Loucy (cell line): ENCODE results near the gene CREB3L4.
A peak's percentile ranks its signal among the peaks of the same experiment; 100 is the strongest.

ENCODE experiments used
- H2AFZ ChIP-seq: fragments of 200-600 bp; sonication (generic); 2 replicates; pipeline ENCODE4 v1.6.0; 2016; ENCODE audit warnings: antibody characterized with exemption, mild to moderate bottlenecking, low read length, moderate library complexity
- H3F3A ChIP-seq: fragments of 200-600 bp; 2 replicates; pipeline ENCODE4 v1.6.0; 2016; ENCODE audit warnings: antibody characterized with exemption, low read depth, mild to moderate bottlenecking
- H3K27me3 ChIP-seq: fragments of 200-600 bp; sonication (generic); 2 replicates; pipeline ENCODE4 v1.6.1; 2014; ENCODE audit warnings: low read length, mild to moderate bottlenecking; ENCODE audit not compliant: insufficient read depth, poor library complexity, severe bottlenecking
- H3K36me3 ChIP-seq: fragments of 200-600 bp; sonication (generic); 2 replicates; pipeline ENCODE4 v1.6.1; 2016; ENCODE audit warnings: low read length; ENCODE audit not compliant: insufficient read depth
- H3K4me1 ChIP-seq: fragments of 200-600 bp; sonication (generic); 2 replicates; pipeline ENCODE4 v1.5.1; 2014; ENCODE audit warnings: low read length, mild to moderate bottlenecking; ENCODE audit not compliant: insufficient read depth, poor library complexity, severe bottlenecking
- H3K4me2 ChIP-seq: fragments of 200-600 bp; sonication (generic); 2 replicates; pipeline ENCODE4 v1.6.0; 2014; ENCODE audit warnings: antibody characterized with exemption, low read length, low read depth, mild to moderate bottlenecking; ENCODE audit not compliant: poor library complexity, severe bottlenecking
- H3K4me3 ChIP-seq: fragments of 200-600 bp; sonication (generic); 2 replicates; pipeline ENCODE4 v1.5.1; 2014; ENCODE audit warnings: low read length, mild to moderate bottlenecking, mixed read lengths; ENCODE audit not compliant: poor library complexity, severe bottlenecking
- H3K79me2 ChIP-seq: fragments of 200-600 bp; sonication (generic); 2 replicates; pipeline ENCODE4 v1.6.1; 2014; ENCODE audit warnings: low read length; ENCODE audit not compliant: insufficient read depth
- H3K9ac ChIP-seq: fragments of 200-600 bp; sonication (generic); 2 replicates; pipeline ENCODE4 v1.6.0; 2014; ENCODE audit warnings: mild to moderate bottlenecking, low read depth, low read length, moderate library complexity; ENCODE audit not compliant: poor library complexity, severe bottlenecking
- H3K9me2 ChIP-seq: fragments of 200-600 bp; sonication (generic); replicated peaks from 2 replicates; pipeline ENCODE4 v1.6.1; 2016; ENCODE audit warnings: low read depth, low read length, mixed read lengths
- H3K9me3 ChIP-seq: fragments of 200-600 bp; sonication (generic); 2 replicates; pipeline ENCODE4 v1.6.1; 2014; ENCODE audit warnings: mild to moderate bottlenecking, antibody characterized with exemption, low read length, low read depth; ENCODE audit not compliant: insufficient read depth
- H4K20me1 ChIP-seq: fragments of 200-600 bp; sonication (generic); 2 replicates; pipeline ENCODE4 v1.6.0; 2014; ENCODE audit warnings: antibody characterized with exemption, low read length, mild to moderate bottlenecking; ENCODE audit not compliant: insufficient read depth, poor library complexity, severe bottlenecking
- EZH2phosphoT487 ChIP-seq: fragments of 200-600 bp; IDR thresholded peaks from 2 replicates; pipeline ENCODE4 v1.6.1; 2018; ENCODE audit warnings: antibody characterized with exemption, mild to moderate bottlenecking, moderate library complexity, borderline replicate concordance
- TF ChIP-seq, protein P1 (sequence below): fragments of 200-600 bp; sonication (generic); conservative IDR thresholded peaks from 2 replicates; pipeline ENCODE4 v1.5.1; 2014; ENCODE audit warnings: mild to moderate bottlenecking, antibody characterized with exemption, low read length

CREB3L4 gene

DNA sequence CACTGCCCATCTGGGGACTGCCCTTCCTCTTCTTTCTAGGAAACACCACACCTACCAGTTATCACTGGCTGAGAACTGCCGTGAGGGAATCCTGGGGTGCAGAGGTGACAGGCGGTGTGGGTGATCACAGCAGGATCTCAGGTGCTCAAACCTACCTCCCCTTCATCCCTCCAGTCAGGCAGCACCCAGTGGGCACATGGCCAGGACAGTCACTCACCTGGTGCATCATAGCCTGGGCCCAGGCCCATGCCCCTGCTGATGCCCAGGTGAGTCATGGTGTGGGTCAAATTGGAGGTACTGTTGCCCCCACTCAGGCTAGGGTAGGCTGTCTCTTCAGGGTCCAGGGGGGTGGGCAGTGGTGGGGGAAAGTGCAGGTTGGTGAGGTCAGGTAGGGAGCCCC is 15.9 kb upstream of the CREB3L4 start:
- peaks cover 47% of the 10 kb centered on the region for H3K79me2 ChIP-seq
- no peak for TF ChIP-seq EZH2phosphoT487
- TF ChIP-seq, protein P1, sequence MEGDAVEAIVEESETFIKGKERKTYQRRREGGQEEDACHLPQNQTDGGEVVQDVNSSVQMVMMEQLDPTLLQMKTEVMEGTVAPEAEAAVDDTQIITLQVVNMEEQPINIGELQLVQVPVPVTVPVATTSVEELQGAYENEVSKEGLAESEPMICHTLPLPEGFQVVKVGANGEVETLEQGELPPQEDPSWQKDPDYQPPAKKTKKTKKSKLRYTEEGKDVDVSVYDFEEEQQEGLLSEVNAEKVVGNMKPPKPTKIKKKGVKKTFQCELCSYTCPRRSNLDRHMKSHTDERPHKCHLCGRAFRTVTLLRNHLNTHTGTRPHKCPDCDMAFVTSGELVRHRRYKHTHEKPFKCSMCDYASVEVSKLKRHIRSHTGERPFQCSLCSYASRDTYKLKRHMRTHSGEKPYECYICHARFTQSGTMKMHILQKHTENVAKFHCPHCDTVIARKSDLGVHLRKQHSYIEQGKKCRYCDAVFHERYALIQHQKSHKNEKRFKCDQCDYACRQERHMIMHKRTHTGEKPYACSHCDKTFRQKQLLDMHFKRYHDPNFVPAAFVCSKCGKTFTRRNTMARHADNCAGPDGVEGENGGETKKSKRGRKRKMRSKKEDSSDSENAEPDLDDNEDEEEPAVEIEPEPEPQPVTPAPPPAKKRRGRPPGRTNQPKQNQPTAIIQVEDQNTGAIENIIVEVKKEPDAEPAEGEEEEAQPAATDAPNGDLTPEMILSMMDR: no peak

DNA sequence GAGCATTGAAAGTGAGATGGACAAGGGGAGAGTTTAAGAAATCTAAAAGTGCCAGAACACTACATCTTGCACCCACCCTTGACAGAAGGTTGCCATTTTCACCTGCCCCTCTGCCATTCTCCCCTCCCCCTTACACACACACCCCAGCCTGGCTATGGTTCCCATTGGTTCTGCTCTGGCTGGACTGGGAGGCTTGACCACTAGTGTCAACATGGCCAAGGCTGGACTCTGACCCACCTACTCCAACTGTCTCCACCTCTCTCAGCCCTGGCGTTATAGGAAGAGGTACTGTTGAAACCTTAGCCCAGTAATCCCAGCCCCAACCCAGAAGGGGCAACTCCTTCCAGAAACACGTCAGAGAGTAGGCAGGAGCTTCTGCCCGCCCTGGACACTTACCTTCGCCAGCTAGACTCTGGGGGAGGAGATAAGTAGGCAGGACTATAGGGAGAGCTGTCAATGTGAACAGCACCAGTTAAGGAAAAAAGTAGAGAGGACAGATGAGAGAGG is 13.8 kb upstream of the CREB3L4 start:
- H3K4me1 ChIP-seq: peaks cover 41% of the 10 kb centered on the region
- H4K20me1 ChIP-seq: peaks cover 40% of the 10 kb centered on the region
- H3K9me3 ChIP-seq: no peaks in the 10 kb centered on the region
- TF ChIP-seq, protein P1: no peak
- no peak for TF ChIP-seq EZH2phosphoT487
- H3K36me3 ChIP-seq: peaks cover 36% of the 10 kb centered on the region; the same call in 1 of the 2 replicates
- H3K4me2 ChIP-seq: peak overlapping the region; percentile 46
- no peak overlapping the region for H3K4me3 ChIP-seq
- no peak overlapping the region for H2AFZ ChIP-seq
- no peaks in the 10 kb centered on the region for H3K9me2 ChIP-seq
- H3K27me3 ChIP-seq: no peaks in the 10 kb centered on the region
- H3K9ac ChIP-seq: no peak overlapping the region
- no peaks in the 10 kb centered on the region for H3F3A ChIP-seq
- H3K79me2 ChIP-seq: peaks cover 59% of the 10 kb centered on the region

More for the DNA sequence above, 15.9 kb upstream of the CREB3L4 start:
- Histone ChIP-seq H3K9ac (no peak overlapping the region), H3K9me3 (no peaks in the 10 kb centered on the region), H2AFZ (no peak overlapping the region), H3K4me2 (no peak overlapping the region), H3K27me3 (no peaks in the 10 kb centered on the region), H3F3A (no peaks in the 10 kb centered on the region), H3K4me3 (no peak overlapping the region), H3K9me2 (no peaks in the 10 kb centered on the region), H4K20me1 (peaks cover 32% of the 10 kb centered on the region), H3K36me3 (peaks cover 53% of the 10 kb centered on the region; the same call in 1 of the 2 replicates), H3K4me1 (peaks cover 32% of the 10 kb centered on the region)

DNA sequence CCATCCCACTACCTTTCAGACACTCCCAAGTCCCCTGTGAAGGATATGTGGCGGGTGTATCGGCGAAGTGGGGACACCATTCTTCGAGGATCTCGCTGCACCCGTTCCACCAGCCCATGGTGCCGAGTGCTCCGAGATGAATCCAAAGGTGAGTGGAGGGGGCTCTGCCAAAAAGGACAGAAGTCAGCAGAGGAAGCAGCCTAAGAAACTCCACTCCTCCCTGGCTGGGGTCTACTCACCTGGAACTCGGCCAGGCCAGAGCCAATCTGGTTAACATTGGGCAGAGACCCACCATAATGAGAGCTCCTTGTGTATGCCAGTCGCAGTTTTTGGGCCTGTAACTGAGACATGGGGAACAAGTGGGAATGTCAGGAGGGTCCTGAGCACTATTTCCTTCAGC is 12.9 kb upstream of the CREB3L4 start:
- TF ChIP-seq, protein P1: no peak
- TF ChIP-seq EZH2phosphoT487: no peak
- Histone ChIP-seq H2AFZ (no peak overlapping the region), H3F3A (no peaks in the 10 kb centered on the region), H3K79me2 (peaks cover 59% of the 10 kb centered on the region), H3K4me2 (peak overlapping the region; percentile 46), H3K4me1 (peaks cover 42% of the 10 kb centered on the region), H3K9me2 (no peaks in the 10 kb centered on the region), H3K9ac (no peak overlapping the region), H3K9me3 (no peaks in the 10 kb centered on the region), H3K36me3 (peaks cover 32% of the 10 kb centered on the region; the same call in 1 of the 2 replicates), H3K4me3 (peak overlapping the region; percentile 5), H3K27me3 (no peaks in the 10 kb centered on the region), H4K20me1 (peaks cover 40% of the 10 kb centered on the region)
